HG03280 (cell line): ENCODE results near the gene C2orf76.
"Not testable (repeated sequence)": the region's sequence is repeated elsewhere in the genome, so short reads cannot be mapped to it uniquely, and the experiment has no call there.

ENCODE experiments used
- ATAC-seq: cut with Tn5 transposase; IDR thresholded peaks from one replicate; pipeline ENCODE4 v1.9.1; 2021; ENCODE audit warnings: mild to moderate bottlenecking, moderate library complexity; ENCODE audit not compliant: unreplicated experiment

C2orf76 gene

GRCh38 chr2:119301413-119301812 is 65.2 kb downstream of the C2orf76 start:
- no peak for ATAC-seq

GRCh38 chr2:119295688-119296375 is 70.8 kb downstream of the C2orf76 start:
- ATAC-seq, result no peak

- no peak for ATAC-seq
These were observed 72.0 kb downstream of the C2orf76 start for GRCh38 chr2:119294671-119295070.

GRCh38 chr2:119293900-119294299 is 72.7 kb downstream of the C2orf76 start:
- ATAC-seq, result no peak

- no peak for ATAC-seq
These were observed 73.4 kb downstream of the C2orf76 start for GRCh38 chr2:119293254-119293653.

- no peak for ATAC-seq
These were observed 74.4 kb downstream of the C2orf76 start for GRCh38 chr2:119292226-119292625.

GRCh38 chr2:119291588-119292167 is 75.0 kb downstream of the C2orf76 start:
- ATAC-seq, result no peak

GRCh38 chr2:119290859-119291587 is 75.6 kb downstream of the C2orf76 start:
- peak; percentile 92 for ATAC-seq

- ATAC-seq, result no peak
These were observed 77.0 kb downstream of the C2orf76 start for GRCh38 chr2:119289642-119290041.

- ATAC-seq, result no peak
These were observed 77.5 kb downstream of the C2orf76 start for GRCh38 chr2:119289093-119289492.

GRCh38 chr2:119288576-119288975 is 78.1 kb downstream of the C2orf76 start:
- ATAC-seq, result no peak

GRCh38 chr2:119286661-119287060 is 80.0 kb downstream of the C2orf76 start:
- ATAC-seq, result no peak

GRCh38 chr2:119283873-119284331 is 82.7 kb downstream of the C2orf76 start:
- ATAC-seq, result no peak

- no peak for ATAC-seq
These were observed 83.6 kb downstream of the C2orf76 start for GRCh38 chr2:119282996-119283511.

- ATAC-seq, result no peak
These were observed 84.3 kb downstream of the C2orf76 start for GRCh38 chr2:119282146-119282995.

- ATAC-seq, result no peak
These were observed 86.0 kb downstream of the C2orf76 start for GRCh38 chr2:119280680-119281079.

- ATAC-seq, result no peak
These were observed 87.0 kb downstream of the C2orf76 start for GRCh38 chr2:119279666-119280065.

- no peak for ATAC-seq
These were observed 87.7 kb downstream of the C2orf76 start for GRCh38 chr2:119278946-119279345.

GRCh38 chr2:119278385-119278784 is 88.2 kb downstream of the C2orf76 start:
- not testable (repeated sequence) for ATAC-seq

- ATAC-seq, result no peak
These were observed 89.8 kb downstream of the C2orf76 start for GRCh38 chr2:119276864-119277263.

GRCh38 chr2:119267604-119268003 is 99.0 kb downstream of the C2orf76 start:
- no peak for ATAC-seq
